Gastrocnemius medialis (tissue), 4 donors: Measurements from ENCODE around the gene NEK6.

Source experiments
- POLR2A ChIP-seq, 2 donors: fragments of 450-650 bp; IDR thresholded peaks; one replicate each; pipeline ENCODE4 v1.6.1; 2017; ENCODE audit warnings: antibody characterized with exemption in 2 of 2, mild to moderate bottlenecking in 2 of 2, moderate library complexity in 2 of 2
- TF ChIP-seq, protein P1 (sequence below), 5 experiments: fragments of 450-650 bp in 3 of 5; fragments of 200-600 bp in 2 of 5; sonication (generic) in 2 of 5; IDR thresholded peaks in 4 of 5; conservative IDR thresholded peaks in 1 of 5; 1 replicate in 4 of 5; 2 replicates in 1 of 5; pipeline ENCODE4 v1.5.1; 2016 to 2019; ENCODE audit warnings: antibody characterized with exemption in 5 of 5, mild to moderate bottlenecking in 3 of 5, moderate library complexity in 3 of 5

- TF ChIP-seq, protein P1, sequence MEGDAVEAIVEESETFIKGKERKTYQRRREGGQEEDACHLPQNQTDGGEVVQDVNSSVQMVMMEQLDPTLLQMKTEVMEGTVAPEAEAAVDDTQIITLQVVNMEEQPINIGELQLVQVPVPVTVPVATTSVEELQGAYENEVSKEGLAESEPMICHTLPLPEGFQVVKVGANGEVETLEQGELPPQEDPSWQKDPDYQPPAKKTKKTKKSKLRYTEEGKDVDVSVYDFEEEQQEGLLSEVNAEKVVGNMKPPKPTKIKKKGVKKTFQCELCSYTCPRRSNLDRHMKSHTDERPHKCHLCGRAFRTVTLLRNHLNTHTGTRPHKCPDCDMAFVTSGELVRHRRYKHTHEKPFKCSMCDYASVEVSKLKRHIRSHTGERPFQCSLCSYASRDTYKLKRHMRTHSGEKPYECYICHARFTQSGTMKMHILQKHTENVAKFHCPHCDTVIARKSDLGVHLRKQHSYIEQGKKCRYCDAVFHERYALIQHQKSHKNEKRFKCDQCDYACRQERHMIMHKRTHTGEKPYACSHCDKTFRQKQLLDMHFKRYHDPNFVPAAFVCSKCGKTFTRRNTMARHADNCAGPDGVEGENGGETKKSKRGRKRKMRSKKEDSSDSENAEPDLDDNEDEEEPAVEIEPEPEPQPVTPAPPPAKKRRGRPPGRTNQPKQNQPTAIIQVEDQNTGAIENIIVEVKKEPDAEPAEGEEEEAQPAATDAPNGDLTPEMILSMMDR (IDR thresholded peaks at IDR 0.05 in 4 of 5, conservative IDR thresholded peaks at IDR 0.05 in 1 of 5): no peak
- TF ChIP-seq POLR2A (IDR thresholded peaks at IDR 0.05): no peak
Measured at GRCh38 chr9:124308606-124309491, 51.1 kb downstream of the NEK6 start.
